ENCODE results near the gene MAPK12. TPM values are rescaled to one million over a fixed set of nuclear protein-coding genes. Genes with fewer than 3 reads are reported as not detected.
A peak's percentile ranks its signal among the peaks of the same experiment; 100 is the strongest.

The MAPK12 gene
- total RNA-seq, result 0.73 TPM

DNA sequence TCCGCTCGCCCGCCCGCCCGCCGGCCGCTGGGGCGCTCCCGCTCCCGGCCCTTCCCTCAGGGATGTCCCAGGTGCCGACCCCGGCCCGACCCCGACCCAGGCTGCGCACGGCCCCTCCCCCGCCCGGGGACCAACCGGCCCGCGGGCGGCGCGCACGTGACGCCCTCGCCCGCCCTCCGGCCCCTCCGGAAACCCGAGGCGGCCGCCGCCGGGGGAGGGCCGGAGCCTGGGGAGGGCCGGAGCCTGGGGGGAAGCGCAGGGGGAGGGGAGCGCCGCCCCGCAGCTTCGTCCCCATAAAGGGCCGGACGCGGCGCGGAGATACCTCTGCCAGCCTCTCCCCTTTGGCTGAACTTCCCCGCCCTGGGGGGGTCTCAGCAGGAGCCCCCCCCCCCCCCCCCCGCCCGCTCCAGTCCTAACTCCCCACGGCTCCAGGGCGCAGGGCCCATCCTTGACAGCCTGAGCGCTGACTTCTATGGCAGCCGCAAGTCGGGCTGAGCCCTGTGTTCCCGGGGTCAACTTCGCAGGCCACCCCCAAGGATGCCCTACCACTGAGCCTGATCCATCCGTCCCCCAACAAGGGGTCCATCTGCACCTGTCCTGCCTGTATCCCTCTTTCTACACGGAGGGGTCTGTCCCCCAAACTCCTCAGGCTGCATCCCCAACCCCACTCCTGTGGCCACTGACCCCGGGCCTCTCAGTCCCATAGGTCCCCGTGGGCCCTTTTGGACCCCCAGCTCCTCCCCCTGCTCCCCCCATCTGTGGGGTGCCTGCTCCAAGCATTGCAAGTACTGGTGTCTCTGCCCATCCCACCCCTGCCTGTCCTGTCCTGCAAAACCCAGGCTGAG lies at the start of gene MAPK12:
Gene MAPK12, minus strand, starts transcription at position 69 of the 845 bp plus-strand sequence. CDS start 174 bp downstream, outside the sequence.
- Histone ChIP-seq H3K4me3 (ENCODE audit: low read length) (no peak within 1 kb of the TSS), H3K9me3 (ENCODE audit: low read depth, low read length) (no peaks in the 10 kb centered on the region), H3K27me3 (ENCODE audit: insufficient read depth, low read length) (peaks cover 13% of the 10 kb centered on the region)

DNA sequence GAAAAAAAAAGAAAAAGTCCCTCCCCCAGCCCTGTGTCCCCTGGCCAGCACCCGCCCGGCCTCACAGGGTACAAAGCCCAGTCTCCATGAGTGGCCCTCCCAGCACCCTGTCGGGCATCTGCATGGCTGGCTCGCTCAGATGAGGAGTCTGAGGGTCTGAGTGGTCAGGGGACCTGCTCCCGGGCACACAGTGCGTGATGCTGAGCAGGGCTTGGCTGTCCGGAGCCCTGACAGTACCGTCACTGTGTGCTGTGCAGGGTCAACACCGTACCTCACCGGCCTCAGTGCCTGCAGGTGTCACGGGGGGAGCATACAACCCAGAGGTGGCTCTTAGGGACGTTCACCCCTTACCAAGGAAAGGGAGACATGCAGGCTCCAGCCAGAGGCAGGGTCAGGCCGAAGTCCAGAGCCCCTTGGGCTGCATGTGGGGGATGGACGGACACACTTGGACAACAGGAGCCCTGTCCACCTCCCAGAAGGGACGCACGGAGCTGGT lies 49.5 kb upstream of the MAPK12 start:
- Histone ChIP-seq H3K9me3 (ENCODE audit: low read depth, low read length) (no peaks in the 10 kb centered on the region), H3K4me3 (ENCODE audit: low read length) (no peak overlapping the region), H3K27me3 (ENCODE audit: insufficient read depth, low read length) (no peaks in the 10 kb centered on the region), H3K4me1 (ENCODE audit: insufficient read depth, low read length) (peaks cover 46% of the 10 kb centered on the region)

More for the DNA sequence above, at the start of gene MAPK12:
- peaks cover 4% of the 10 kb centered on the region for H3K4me1 ChIP-seq (ENCODE audit: insufficient read depth, low read length)

DNA sequence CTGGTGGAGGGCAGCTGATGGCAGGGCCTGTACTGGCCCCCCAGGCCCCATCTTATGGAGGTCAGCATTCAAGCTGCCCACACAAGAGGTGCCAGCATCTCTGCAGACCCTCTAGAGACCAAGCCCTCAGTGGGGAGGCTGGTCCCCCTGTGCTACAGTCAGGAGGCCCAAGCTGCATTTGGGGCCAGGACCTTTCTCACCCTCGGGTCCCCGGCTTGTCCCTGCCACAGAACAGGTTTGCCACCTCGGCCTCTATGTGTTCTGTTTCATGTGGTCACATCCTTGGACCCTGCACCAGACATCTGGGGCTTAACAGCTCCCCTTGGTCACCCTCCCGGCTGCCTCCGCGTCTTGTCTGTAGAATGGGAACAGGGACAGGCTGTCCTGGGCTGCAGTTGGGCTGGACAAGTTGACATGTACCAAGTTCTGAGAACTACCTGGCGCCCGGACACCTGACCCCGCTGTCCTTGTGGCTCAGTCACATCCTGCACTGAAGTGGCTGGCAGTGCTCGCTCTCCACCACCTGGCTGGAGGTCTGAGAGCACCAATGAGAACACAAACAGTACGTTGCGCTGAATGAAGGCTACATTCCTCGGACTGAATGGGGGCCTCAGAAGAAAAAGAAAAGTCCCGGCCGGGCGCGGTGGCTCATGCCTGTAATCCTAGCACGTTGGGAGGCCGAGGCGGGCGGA lies 48.7 kb upstream of the MAPK12 start:
- Histone ChIP-seq H3K9me3 (ENCODE audit: low read depth, low read length) (no peaks in the 10 kb centered on the region), H3K4me3 (ENCODE audit: low read length) (no peak overlapping the region), H3K4me1 (ENCODE audit: insufficient read depth, low read length) (peaks cover 49% of the 10 kb centered on the region), H3K27me3 (ENCODE audit: insufficient read depth, low read length) (no peaks in the 10 kb centered on the region)

DNA sequence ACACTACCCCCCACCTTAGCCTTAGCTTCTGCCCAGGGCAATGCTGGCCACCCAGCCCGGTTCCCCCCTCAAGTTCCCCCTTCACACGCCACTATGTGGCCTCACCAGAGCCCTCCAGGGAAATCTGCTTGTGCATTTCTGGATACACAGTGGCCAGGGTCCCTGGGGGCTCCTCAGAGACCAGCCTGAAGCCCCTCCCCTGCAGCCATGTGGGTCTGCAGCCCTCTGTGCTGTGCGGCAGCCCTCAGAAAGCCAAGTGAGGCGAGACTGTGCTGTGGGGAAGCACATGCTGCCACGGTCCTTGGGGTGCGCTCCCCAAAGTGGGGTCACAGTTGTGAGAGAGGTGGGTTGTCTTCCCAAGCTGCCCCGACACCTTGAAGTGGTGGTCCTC lies 48.1 kb upstream of the MAPK12 start:
- H3K4me1 ChIP-seq (ENCODE audit: insufficient read depth, low read length), result peaks cover 49% of the 10 kb centered on the region
- H3K9me3 ChIP-seq (ENCODE audit: low read depth, low read length), result no peaks in the 10 kb centered on the region
- H3K27me3 ChIP-seq (ENCODE audit: insufficient read depth, low read length), result no peaks in the 10 kb centered on the region
- H3K4me3 ChIP-seq (ENCODE audit: low read length), result no peak overlapping the region

DNA sequence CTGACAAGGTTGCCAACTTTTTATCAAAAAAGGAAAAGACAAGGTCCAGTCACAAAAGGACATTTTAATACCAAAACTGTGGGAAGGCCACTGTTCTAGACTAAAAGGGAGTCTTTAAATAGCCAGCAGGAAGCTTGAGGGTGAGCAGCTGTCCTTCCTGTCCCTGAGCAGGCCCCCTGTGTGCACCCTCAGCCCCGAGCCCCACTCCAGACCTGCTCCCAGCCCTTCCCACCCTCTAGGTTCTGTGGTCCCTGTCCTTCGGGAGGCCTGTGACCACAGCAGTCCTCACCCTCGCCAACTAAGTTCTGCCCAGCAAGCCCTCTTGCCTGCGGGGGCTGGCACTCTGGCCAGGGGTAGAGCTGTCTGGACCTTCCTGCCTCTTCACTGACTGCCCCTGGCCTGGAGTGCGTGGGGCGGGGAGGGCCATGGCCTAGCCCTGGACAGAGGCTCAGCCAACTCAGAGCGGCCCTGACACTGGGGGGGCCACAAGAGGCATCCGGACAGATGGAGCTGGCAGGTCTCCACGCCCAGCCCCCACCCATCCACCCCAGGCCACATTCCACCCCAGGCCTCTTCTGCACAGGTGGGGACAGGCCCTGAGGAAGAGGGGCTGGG lies 47.6 kb upstream of the MAPK12 start:
- peaks cover 47% of the 10 kb centered on the region for H3K4me1 ChIP-seq (ENCODE audit: insufficient read depth, low read length)
- H3K4me3 ChIP-seq (ENCODE audit: low read length), result no peak overlapping the region
- H3K9me3 ChIP-seq (ENCODE audit: low read depth, low read length), result no peaks in the 10 kb centered on the region
- no peaks in the 10 kb centered on the region for H3K27me3 ChIP-seq (ENCODE audit: insufficient read depth, low read length)

DNA sequence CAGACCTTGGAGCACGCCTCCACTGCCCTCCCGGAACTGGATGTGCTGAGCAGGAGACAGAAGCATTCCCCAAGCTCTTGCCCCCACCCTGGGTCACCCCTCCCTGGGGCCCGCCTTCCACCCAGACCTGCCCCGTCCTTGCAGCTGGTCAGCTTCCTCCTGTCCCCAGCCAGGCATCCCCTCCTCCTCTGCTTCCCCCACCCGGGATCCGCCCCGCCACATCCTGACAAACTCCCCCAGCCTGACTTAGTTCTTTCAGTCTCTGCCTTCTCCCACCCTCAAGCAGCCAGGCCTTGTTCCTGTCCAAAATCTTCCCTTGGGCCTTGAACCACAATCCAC lies 47.1 kb upstream of the MAPK12 start:
- H3K9me3 ChIP-seq (ENCODE audit: low read depth, low read length), result no peaks in the 10 kb centered on the region
- no peaks in the 10 kb centered on the region for H3K27me3 ChIP-seq (ENCODE audit: insufficient read depth, low read length)
- no peak overlapping the region for H3K4me3 ChIP-seq (ENCODE audit: low read length)
- peaks cover 47% of the 10 kb centered on the region for H3K4me1 ChIP-seq (ENCODE audit: insufficient read depth, low read length)

DNA sequence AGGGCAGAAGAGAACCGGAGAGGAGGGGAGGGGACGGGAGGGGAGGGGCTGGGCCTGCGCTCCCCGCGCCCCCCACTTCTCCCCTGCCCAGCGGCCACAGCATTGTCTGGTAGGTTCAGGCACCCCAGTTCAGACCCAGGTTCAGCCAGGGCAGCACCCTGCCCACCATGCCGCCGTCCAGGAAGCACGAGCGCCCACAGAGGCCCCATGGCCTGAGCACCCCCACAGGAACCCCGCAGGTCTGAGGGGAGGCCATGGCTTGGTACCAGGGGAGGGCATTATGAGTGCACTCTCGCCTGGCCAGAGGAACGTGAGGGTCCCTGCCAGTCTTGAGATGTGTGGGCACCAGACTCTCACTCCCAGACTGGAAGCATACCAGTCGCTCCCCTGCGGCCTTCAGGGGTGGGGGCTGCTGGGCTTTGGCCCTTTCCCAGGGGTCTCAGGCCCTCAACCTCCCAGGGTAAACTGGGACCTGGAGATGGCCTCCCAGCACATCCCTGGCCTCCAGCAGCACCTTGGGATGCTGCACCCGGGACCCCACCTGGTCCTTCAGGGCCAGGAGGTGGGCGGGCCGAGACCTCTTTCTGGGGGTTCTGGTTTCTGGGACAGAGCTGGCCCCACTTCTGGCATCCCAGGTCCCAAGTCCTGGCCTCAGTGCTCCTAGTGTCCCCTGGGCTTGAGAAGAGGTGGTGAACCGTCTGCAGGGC lies 46.6 kb upstream of the MAPK12 start:
- H3K4me3 ChIP-seq (ENCODE audit: low read length), result no peak overlapping the region
- peaks cover 51% of the 10 kb centered on the region for H3K4me1 ChIP-seq (ENCODE audit: insufficient read depth, low read length)
- no peaks in the 10 kb centered on the region for H3K9me3 ChIP-seq (ENCODE audit: low read depth, low read length)
- H3K27me3 ChIP-seq (ENCODE audit: insufficient read depth, low read length), result no peaks in the 10 kb centered on the region

DNA sequence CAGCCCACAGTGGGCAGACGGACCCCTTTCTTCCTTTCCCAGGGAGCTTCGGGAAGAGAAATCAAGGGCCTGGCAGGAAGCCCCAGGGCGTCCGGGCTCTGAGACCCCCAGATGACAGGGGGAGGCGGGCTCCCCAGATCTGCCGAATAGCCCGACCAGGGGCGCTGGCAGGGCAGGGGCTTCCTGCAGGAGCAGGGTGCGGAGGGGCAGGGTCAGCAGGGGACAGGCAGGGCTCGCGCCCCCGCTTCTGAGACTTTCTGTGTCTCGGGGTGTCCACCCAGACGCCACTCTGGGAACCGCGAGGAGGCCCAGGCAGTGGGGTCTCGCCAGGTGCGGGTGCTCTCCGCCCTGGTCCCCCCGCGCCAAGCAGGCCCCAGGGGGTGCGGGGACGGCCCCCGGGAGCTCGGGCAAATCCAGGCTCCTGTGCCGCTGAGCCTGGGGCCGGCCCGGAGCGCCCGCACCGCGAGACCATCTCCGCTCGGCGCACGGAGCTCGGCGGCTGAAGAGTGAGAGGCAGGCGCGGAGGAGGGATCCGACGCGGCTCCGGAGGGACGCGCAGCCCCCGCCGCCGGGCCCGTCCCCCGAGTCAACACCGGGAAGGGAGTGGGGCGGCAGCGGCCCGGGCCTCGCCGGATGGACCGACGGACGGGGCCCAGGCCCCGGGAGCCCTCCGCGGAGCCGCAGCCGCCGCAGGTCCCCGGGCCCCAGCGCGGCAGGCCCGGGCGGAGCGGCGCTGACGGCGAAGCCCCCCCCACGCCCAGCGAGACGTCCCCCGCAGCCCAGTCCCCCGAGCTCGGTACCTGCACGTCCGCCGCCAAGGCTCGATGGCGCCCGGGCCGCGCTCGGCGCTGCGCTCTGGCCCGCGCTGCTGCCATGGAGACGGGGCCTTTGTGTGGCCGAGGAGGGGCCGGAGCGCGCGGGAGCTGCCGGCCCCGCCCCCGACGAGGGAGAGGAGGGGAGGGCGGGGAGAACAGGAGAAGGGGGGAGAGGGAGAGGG lies 45.6 kb upstream of the MAPK12 start, which contains the start of gene PLXNB2:
Gene PLXNB2, minus strand, starts transcription at position 894 of the 997 bp plus-strand sequence. CDS start 17,062 bp downstream, outside the sequence.
- H3K4me1 ChIP-seq (ENCODE audit: insufficient read depth, low read length), result peaks cover 61% of the 10 kb centered on the region
- no peaks in the 10 kb centered on the region for H3K9me3 ChIP-seq (ENCODE audit: low read depth, low read length)
- peak within 1 kb of the TSS; percentile 54 for H3K4me3 ChIP-seq (ENCODE audit: low read length)
- no peaks in the 10 kb centered on the region for H3K27me3 ChIP-seq (ENCODE audit: insufficient read depth, low read length)

DNA sequence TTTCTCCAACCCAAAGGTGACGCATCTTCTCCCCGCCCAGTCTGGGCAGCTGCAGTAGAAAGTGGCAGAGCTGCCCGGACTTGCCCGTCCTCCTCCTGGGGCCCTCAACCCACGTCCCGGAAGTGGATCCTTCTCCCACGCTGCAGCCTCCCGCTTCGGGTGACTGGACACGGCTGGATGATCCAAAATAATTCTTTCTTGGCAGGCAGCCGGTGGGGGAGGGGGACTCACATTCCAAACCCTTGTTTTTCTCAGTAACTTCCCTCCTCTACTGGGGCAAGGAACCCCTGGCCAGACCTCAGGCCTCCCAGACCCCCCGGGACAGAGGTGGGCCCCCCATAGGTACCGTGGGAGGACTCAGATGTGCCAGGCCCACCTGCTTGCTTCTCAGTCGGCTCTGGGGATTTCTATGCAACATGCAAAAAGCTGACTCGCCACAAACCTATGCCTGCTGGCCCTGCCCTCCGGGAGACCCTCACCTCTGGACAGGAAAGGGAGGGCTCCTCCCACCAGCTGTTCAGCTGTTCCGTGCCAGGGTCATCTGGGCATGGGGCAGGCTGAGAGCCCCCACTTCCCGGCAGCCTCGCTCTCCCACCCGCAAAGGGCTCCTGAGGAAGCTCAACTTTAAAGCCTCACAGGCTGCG lies 44.6 kb upstream of the MAPK12 start:
- H3K4me3 ChIP-seq (ENCODE audit: low read length), result peak overlapping the region; percentile 54
- H3K4me1 ChIP-seq (ENCODE audit: insufficient read depth, low read length), result peaks cover 71% of the 10 kb centered on the region
- no peaks in the 10 kb centered on the region for H3K9me3 ChIP-seq (ENCODE audit: low read depth, low read length)
- H3K27me3 ChIP-seq (ENCODE audit: insufficient read depth, low read length), result no peaks in the 10 kb centered on the region

DNA sequence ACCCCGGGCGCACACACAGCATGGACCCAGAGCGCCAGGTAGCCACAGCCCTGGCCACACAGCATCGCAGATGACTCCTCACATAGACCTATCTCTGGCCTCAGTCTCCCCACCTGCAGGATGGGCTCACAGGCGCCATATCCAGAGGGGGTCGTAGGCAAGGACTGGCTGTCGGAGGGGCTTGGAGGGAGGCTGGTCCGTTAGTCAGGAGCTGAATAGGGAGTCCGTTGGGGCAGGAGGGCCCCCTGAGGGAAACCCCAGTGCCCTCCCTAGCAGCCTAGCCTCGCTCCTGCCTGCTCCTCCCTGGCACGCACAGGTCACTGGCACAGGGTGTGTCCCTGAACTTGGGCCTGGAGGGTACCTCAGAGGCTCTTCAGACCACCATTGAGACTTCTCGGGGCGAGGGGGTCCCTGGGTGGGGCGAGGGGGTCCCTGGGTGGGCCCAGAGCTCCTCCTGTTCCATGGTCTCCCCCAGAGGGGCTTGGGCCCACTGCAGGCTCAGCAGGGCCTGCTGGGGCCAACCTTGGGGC lies 44.0 kb upstream of the MAPK12 start:
- no peaks in the 10 kb centered on the region for H3K27me3 ChIP-seq (ENCODE audit: insufficient read depth, low read length)

DNA sequence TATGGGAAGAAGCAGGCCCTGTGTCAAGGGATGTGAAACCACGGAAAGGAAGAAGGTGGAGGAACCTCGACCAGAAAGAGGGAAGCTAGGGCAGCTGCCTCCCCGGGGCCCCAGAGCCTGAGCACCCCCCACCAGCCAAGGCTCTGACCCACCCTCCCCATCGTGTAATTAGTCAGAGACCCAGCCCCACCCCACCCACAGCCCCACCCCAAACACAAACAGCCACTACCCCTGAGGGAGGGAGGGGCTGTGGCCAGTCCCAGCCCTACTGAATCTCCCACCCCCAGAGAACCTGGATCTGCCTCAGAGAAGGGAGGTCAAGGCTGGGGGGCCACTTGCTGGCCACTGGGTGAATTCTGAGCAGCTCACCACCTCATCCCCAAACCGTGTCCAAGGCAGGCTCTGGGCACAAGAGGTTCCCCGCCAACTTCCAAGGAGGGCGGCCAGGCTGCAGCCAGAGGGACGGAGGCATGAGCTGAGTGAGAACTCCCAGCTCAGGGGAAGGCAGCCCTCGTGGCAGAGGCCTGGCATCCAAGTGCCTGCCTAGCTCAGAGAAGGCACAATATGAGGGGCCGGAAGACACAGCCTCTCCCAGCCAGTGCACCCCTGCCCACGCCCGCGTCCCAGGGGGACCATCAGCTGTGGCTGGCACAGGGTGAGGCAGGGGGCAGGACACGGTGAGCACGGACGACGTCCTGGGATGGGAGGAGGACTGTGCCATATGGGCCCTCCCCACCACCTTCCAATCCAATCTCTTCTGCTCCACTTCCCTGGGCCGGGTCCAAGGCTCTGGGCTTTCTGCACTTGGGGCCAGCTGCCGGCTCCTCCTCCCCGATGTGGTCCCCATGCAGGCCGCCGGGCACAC lies 43.3 kb upstream of the MAPK12 start:
- Histone ChIP-seq H3K9me3 (ENCODE audit: low read depth, low read length) (no peaks in the 10 kb centered on the region), H3K4me3 (ENCODE audit: low read length) (peak overlapping the region; percentile 54), H3K27me3 (ENCODE audit: insufficient read depth, low read length) (no peaks in the 10 kb centered on the region), H3K4me1 (ENCODE audit: insufficient read depth, low read length) (peaks cover 81% of the 10 kb centered on the region)

More for the DNA sequence above, 44.0 kb upstream of the MAPK12 start:
- Histone ChIP-seq H3K4me3 (ENCODE audit: low read length) (peak overlapping the region; percentile 54), H3K9me3 (ENCODE audit: low read depth, low read length) (no peaks in the 10 kb centered on the region), H3K4me1 (ENCODE audit: insufficient read depth, low read length) (peaks cover 77% of the 10 kb centered on the region)

DNA sequence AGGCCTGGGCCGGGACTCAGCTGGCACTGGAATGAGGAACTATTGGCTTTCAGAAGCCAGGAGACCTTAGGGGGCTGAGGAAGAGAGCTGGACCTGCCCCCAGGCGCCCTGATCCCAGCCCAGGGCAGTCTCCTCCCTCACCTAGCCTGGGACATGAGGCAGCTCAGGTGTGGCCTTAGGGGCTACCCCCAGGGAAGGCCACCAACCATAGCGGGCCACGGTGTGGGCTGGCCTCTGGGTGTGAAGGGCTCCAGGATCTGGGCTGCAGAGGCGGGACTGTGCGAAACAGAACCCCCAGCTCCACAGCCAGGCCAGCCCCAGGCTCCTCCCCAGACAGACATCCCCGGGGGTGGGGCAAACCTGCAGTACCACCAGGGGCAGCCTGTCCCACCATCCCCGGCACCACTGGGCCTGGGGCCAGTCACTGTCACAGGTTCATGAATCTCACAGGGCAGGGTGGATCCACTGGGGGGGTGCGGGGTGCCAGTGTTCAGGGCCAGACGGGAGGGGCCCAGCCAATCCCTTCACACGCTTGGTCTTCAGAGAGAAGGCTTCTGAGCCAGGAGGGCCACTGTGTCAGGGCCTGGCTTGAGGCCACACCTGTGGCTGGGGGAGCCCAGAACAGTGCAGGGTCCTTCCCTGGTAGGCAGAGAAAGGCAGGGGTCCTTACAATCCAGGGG lies 42.5 kb upstream of the MAPK12 start:
- Histone ChIP-seq H3K9me3 (ENCODE audit: low read depth, low read length) (no peaks in the 10 kb centered on the region), H3K4me1 (ENCODE audit: insufficient read depth, low read length) (peaks cover 73% of the 10 kb centered on the region), H3K27me3 (ENCODE audit: insufficient read depth, low read length) (no peaks in the 10 kb centered on the region), H3K4me3 (ENCODE audit: low read length) (peak overlapping the region; percentile 8)

All from mononuclear cell (primary cell).